Testis (tissue), 2 donors: ENCODE data around the gene TGFBR3.

Source experiments
- POLR2A ChIP-seq: fragments of 450-650 bp; IDR thresholded peaks from one replicate; pipeline ENCODE4 v1.6.1; 2017; ENCODE audit warnings: antibody characterized with exemption, mild to moderate bottlenecking, moderate library complexity
- TF ChIP-seq, protein P1 (sequence below), 3 experiments: fragments of 450-650 bp in 2 of 3; fragments of 200-600 bp in 1 of 3; sonication (generic) in 1 of 3; IDR thresholded peaks; one replicate each; pipeline ENCODE4 v1.5.1; 2016 to 2019; ENCODE audit warnings: antibody characterized with exemption in 3 of 3, mild to moderate bottlenecking in 2 of 3, moderate library complexity in 1 of 3

DNA sequence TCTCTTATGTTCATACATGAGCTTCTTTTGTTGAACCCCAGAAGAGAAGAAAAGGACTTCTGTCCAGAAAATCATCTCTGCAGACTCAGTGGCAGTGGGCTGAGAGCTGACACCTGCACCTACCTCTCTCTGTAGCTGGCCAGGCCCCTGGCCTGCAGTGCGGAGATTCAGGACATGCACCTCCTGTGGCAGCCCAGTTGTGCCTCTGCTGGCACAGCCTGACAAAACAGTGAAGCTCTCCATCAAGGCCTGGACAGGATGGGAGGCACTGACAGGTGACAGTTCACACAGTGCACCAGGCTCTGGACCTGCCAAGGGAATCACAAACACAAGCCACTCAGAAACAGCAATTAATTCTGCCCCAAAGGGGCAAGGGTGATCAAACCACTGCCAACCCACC, 88.8 kb downstream of the TGFBR3 start:
- TF ChIP-seq, protein P1, sequence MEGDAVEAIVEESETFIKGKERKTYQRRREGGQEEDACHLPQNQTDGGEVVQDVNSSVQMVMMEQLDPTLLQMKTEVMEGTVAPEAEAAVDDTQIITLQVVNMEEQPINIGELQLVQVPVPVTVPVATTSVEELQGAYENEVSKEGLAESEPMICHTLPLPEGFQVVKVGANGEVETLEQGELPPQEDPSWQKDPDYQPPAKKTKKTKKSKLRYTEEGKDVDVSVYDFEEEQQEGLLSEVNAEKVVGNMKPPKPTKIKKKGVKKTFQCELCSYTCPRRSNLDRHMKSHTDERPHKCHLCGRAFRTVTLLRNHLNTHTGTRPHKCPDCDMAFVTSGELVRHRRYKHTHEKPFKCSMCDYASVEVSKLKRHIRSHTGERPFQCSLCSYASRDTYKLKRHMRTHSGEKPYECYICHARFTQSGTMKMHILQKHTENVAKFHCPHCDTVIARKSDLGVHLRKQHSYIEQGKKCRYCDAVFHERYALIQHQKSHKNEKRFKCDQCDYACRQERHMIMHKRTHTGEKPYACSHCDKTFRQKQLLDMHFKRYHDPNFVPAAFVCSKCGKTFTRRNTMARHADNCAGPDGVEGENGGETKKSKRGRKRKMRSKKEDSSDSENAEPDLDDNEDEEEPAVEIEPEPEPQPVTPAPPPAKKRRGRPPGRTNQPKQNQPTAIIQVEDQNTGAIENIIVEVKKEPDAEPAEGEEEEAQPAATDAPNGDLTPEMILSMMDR (IDR thresholded peaks at IDR 0.05), result no peak
- no peak for TF ChIP-seq POLR2A
